ENCODE data around the gene GSTM5.

GRCh38 chr1:109754738-109755137, 42.7 kb downstream of the GSTM5 start:
- TF ChIP-seq TAF1 (IDR thresholded peaks at IDR 0.05; ENCODE audit: low read depth) (no peak), CEBPB (IDR thresholded peaks at IDR 0.05) (no peak), REST (IDR thresholded peaks at IDR 0.05; ENCODE audit: low read depth) (no peak), EP300 (IDR thresholded peaks at IDR 0.05; ENCODE audit: borderline replicate concordance) (no peak)

Data from Ishikawa (cell line).